GM23338 (cell line): ENCODE measurements around the gene GPR146. TPM values are rescaled to one million over a fixed set of nuclear protein-coding genes. Genes with fewer than 3 reads are reported as not detected.

ENCODE experiments used
- ATAC-seq: fragments of 200-7000 bp; cut with Tn5 transposase; 3 replicates; pipeline ENCODE4 v1.9.1; 2020
- DNase-seq: peaks from one replicate; pipeline ENCODE4 v3.0.0-alpha.2; 2015; ENCODE audit warnings: low spot score
- H2AFZ ChIP-seq: fragments of 200-600 bp; sonication (generic); 2 replicates; pipeline ENCODE4 v1.8.0; 2016; ENCODE audit warnings: antibody characterized with exemption, mild to moderate bottlenecking, moderate library complexity
- H3F3A ChIP-seq: fragments of 200-600 bp; sonication (generic); replicated peaks from 2 replicates; pipeline ENCODE4 v1.8.0; 2017; ENCODE audit warnings: antibody characterized with exemption, mixed run types, low read depth
- H3K27ac ChIP-seq: fragments of 200-600 bp; sonication (generic); 2 replicates; pipeline ENCODE4 v1.6.1; 2016; ENCODE audit warnings: low read depth
- H3K27me3 ChIP-seq: fragments of 200-600 bp; sonication (generic); 2 replicates; pipeline ENCODE4 v1.8.0; 2016; ENCODE audit warnings: mild to moderate bottlenecking, mixed run types, moderate library complexity; ENCODE audit not compliant: insufficient read depth
- H3K36me3 ChIP-seq: fragments of 200-600 bp; sonication (generic); 2 replicates; pipeline ENCODE4 v1.8.0; 2016; ENCODE audit warnings: mild to moderate bottlenecking; ENCODE audit not compliant: insufficient read depth
- H3K4me1 ChIP-seq: fragments of 200-600 bp; sonication (generic); 2 replicates; pipeline ENCODE4 v1.8.0; 2016; ENCODE audit warnings: mild to moderate bottlenecking, moderate library complexity; ENCODE audit not compliant: insufficient read depth
- H3K4me2 ChIP-seq: fragments of 200-600 bp; sonication (generic); 2 replicates; pipeline ENCODE4 v1.7.1; 2017; ENCODE audit warnings: mixed run types
- H3K4me3 ChIP-seq: fragments of 200-600 bp; sonication (generic); 2 replicates; pipeline ENCODE4 v1.6.1; 2016; ENCODE audit warnings: mixed run types
- H3K79me2 ChIP-seq: fragments of 200-600 bp; sonication (generic); replicated peaks from 2 replicates; pipeline ENCODE4 v1.8.0; 2017; ENCODE audit warnings: mild to moderate bottlenecking; ENCODE audit not compliant: insufficient read depth
- H3K9me2 ChIP-seq: fragments of 200-600 bp; sonication (generic); 2 replicates; pipeline ENCODE4 v1.8.0; 2017; ENCODE audit not compliant: insufficient read depth
- H4K20me1 ChIP-seq: fragments of 200-600 bp; sonication (generic); replicated peaks from 2 replicates; pipeline ENCODE4 v1.8.0; 2017; ENCODE audit warnings: mild to moderate bottlenecking; ENCODE audit not compliant: insufficient read depth
- H3K27ac Mint-ChIP-seq: 2 replicates; pipeline ENCODE4 v1.8.0; 2020; ENCODE audit warnings: inconsistent platforms, mild to moderate bottlenecking, moderate library complexity, mixed read lengths
- H3K27me3 Mint-ChIP-seq: 3 replicates; pipeline ENCODE4 v1.8.0; 2022; ENCODE audit warnings: low read depth, mild to moderate bottlenecking, moderate library complexity, mixed read lengths, inconsistent platforms; ENCODE audit not compliant: insufficient read depth, poor library complexity
- H3K36me3 Mint-ChIP-seq: 3 replicates; pipeline ENCODE4 v1.8.0; 2021; ENCODE audit warnings: low read depth, mild to moderate bottlenecking, inconsistent platforms, moderate library complexity, mixed read lengths
- H3K4me1 Mint-ChIP-seq: 3 replicates; pipeline ENCODE4 v1.8.0; 2020; ENCODE audit warnings: mild to moderate bottlenecking, inconsistent platforms, mixed read lengths
- H3K4me3 Mint-ChIP-seq: 3 replicates; pipeline ENCODE4 v1.8.0; 2021; ENCODE audit warnings: moderate library complexity, mild to moderate bottlenecking, inconsistent platforms, mixed read lengths
- H3K9me3 Mint-ChIP-seq: 3 replicates; pipeline ENCODE4 v1.8.0; 2020; ENCODE audit warnings: moderate library complexity, mild to moderate bottlenecking, inconsistent platforms, mixed read lengths
- CREB1 ChIP-seq: fragments of 250-450 bp; sonication (Bioruptor Pico); IDR thresholded peaks from 2 replicates; pipeline ENCODE4 v1.5.0; 2020; ENCODE audit warnings: low read depth, mild to moderate bottlenecking, moderate library complexity
- CTCF ChIP-seq, 2 experiments: fragments of 200-600 bp in 1 of 2; sonication (generic) in 1 of 2; conservative IDR thresholded peaks; 2 replicates each; pipeline versions ENCODE4 v1.5.1 to v1.6.1; 2016 to 2017; ENCODE audit warnings: antibody characterized with exemption in 2 of 2, low read depth in 2 of 2, mild to moderate bottlenecking in 2 of 2, moderate library complexity in 1 of 2
- ETS1 ChIP-seq: IDR thresholded peaks from 2 replicates; pipeline ENCODE4 v1.6.1; 2016; ENCODE audit warnings: antibody characterized with exemption
- EZH2 ChIP-seq: fragments of 200-600 bp; sonication (generic); IDR thresholded peaks from one replicate; pipeline ENCODE4 v1.8.0; 2017; ENCODE audit warnings: antibody characterized with exemption, mild to moderate bottlenecking, low read depth; ENCODE audit not compliant: unreplicated experiment
- EZH2phosphoT487 ChIP-seq: fragments of 200-600 bp; sonication (generic); IDR thresholded peaks from one replicate; pipeline ENCODE4 v1.8.1; 2018; ENCODE audit warnings: antibody characterized with exemption; ENCODE audit not compliant: unreplicated experiment
- JUNB ChIP-seq: IDR thresholded peaks from one replicate; pipeline ENCODE4 v1.6.1; 2016; ENCODE audit warnings: antibody characterized with exemption; ENCODE audit not compliant: unreplicated experiment
- NANOG ChIP-seq: IDR thresholded peaks from 2 replicates; pipeline ENCODE4 v1.6.1; 2016; ENCODE audit warnings: antibody characterized with exemption, borderline replicate concordance
- POLR2AphosphoS5 ChIP-seq: IDR thresholded peaks from 2 replicates; pipeline ENCODE4 v1.6.1; 2016; ENCODE audit warnings: antibody characterized with exemption, low read depth
- REST ChIP-seq: IDR thresholded peaks from one replicate; pipeline ENCODE4 v1.6.1; 2018; ENCODE audit warnings: antibody characterized with exemption; ENCODE audit not compliant: unreplicated experiment
- STAT1 ChIP-seq: IDR thresholded peaks from one replicate; pipeline ENCODE4 v1.6.1; 2016; ENCODE audit warnings: antibody characterized with exemption; ENCODE audit not compliant: unreplicated experiment
- ZNF462 ChIP-seq: fragments of 250-450 bp; sonication (Bioruptor Pico); IDR thresholded peaks from 2 replicates; pipeline ENCODE4 v1.5.0; 2020; ENCODE audit warnings: mild to moderate bottlenecking, moderate library complexity
- polyA plus RNA-seq: library from polyadenylated mRNA; unstranded; fragments of >200 nt; fragmentation: Nextera tagmentation; extraction: Ambion mirVana; gene quantifications from 2 replicates; pipeline ENCODE4 v1.2.1, GENCODE V29; 2016
- total RNA-seq: library from RNA; depleted of rRNA; stranded (reverse); fragments of >200 nt; shearing (Covaris generic); gene quantifications from 2 replicates; pipeline ENCODE4 v1.2.3, GENCODE V29; 2014

GPR146 gene
- total and polyA plus RNA-seq, 2 experiments from 2014 or later, result 0.28 to 0.37 TPM

- TF ChIP-seq ZNF462 (CRISPR knock-in tag) (no peak), CTCF (conservative IDR thresholded peaks at IDR 0.05; ENCODE audit: low read depth in 2 of 2) (no peak), EZH2 (no peak)
These were observed 52.8 kb downstream of the GPR146 start (continued) for GRCh38 chr7:1097120-1097504.

- DNase-seq (no peak), ATAC-seq (no peak)
- H4K20me1 ChIP-seq, result no peaks in the 10 kb centered on the region; the same call in 1 of the 2 replicates
- no peaks in the 10 kb centered on the region for H3K4me1 ChIP-seq
- peaks cover 7% of the 10 kb centered on the region for H3K27me3 Mint-ChIP-seq
- no peaks in the 10 kb centered on the region for H3K4me1 Mint-ChIP-seq
- no peak overlapping the region for H3K27ac ChIP-seq
- H3K27ac Mint-ChIP-seq, result no peak overlapping the region
- peaks cover 3% of the 10 kb centered on the region; the same call in 1 of the 3 replicates for H3K9me3 Mint-ChIP-seq
- peaks cover 24% of the 10 kb centered on the region for H3K36me3 Mint-ChIP-seq
- no peaks in the 10 kb centered on the region for H3K27me3 ChIP-seq
- no peaks in the 10 kb centered on the region for H3K9me2 ChIP-seq
- H2AFZ ChIP-seq, result no peak overlapping the region
- no peak overlapping the region for H3K4me2 ChIP-seq
- H3K4me3 ChIP-seq, result no peak overlapping the region
- H3F3A ChIP-seq, result no peaks in the 10 kb centered on the region
- no peak overlapping the region for H3K4me3 Mint-ChIP-seq
- H3K36me3 ChIP-seq, result no peaks in the 10 kb centered on the region
- H3K79me2 ChIP-seq, result peaks cover 31% of the 10 kb centered on the region
- TF ChIP-seq EZH2phosphoT487 (no peak), REST (no peak), CREB1 (no peak), STAT1 (no peak), EZH2 (no peak), POLR2AphosphoS5 (no peak), ETS1 (no peak), NANOG (no peak), JUNB (no peak)
These were observed 54.2 kb downstream of the GPR146 start for GRCh38 chr7:1098243-1099153.
